Epithelial cell of proximal tubule (primary cell): ENCODE measurements around the gene TMUB1. TPM values are rescaled to one million over a fixed set of nuclear protein-coding genes. Genes with fewer than 3 reads are reported as not detected.

Source experiments
- DNase-seq: peaks from one replicate; pipeline ENCODE4 v3.0.0-alpha.2; 2011; ENCODE audit warnings: low read depth
- H3K4me3 ChIP-seq: 2 replicates; pipeline ENCODE4 v1.5.1; 2011; ENCODE audit warnings: low read depth, mild to moderate bottlenecking, low read length
- CTCF ChIP-seq: conservative IDR thresholded peaks from 2 replicates; pipeline ENCODE4 v1.5.1; 2012; ENCODE audit warnings: low read depth, mild to moderate bottlenecking, low read length
- total RNA-seq: library from RNA; depleted of rRNA; stranded (reverse); fragments of >200 nt; gene quantifications from 2 replicates; pipeline ENCODE4 v1.2.3, GENCODE V29; 2015

The TMUB1 gene
- total RNA-seq, 1 donor from 2014 or later = 73.7 TPM

- DNase-seq = no peak
Observed at GRCh38 chr7:151102991-151103390, 19.7 kb upstream of the TMUB1 start.

GRCh38 chr7:151101621-151102396 lies 18.5 kb upstream of the TMUB1 start:
- no peak for TF ChIP-seq CTCF
- H3K4me3 ChIP-seq = no peak overlapping the region
- DNase-seq = no peak

More at GRCh38 chr7:151102991-151103390, 19.7 kb upstream of the TMUB1 start:
- H3K4me3 ChIP-seq = no peak overlapping the region
- TF ChIP-seq CTCF = no peak

- no peak for TF ChIP-seq CTCF
- DNase-seq = no peak
- H3K4me3 ChIP-seq = no peak overlapping the region
Observed at GRCh38 chr7:151100921-151101320, 17.6 kb upstream of the TMUB1 start.

- H3K4me3 ChIP-seq = no peak overlapping the region
- no peak for TF ChIP-seq CTCF
- DNase-seq = no peak
Observed at GRCh38 chr7:151099486-151100211, 16.4 kb upstream of the TMUB1 start.

- H3K4me3 ChIP-seq = no peak overlapping the region
- no peak for TF ChIP-seq CTCF
- no peak for DNase-seq
Observed at GRCh38 chr7:151095828-151096475, 12.7 kb upstream of the TMUB1 start.

GRCh38 chr7:151095123-151095797 lies 12.0 kb upstream of the TMUB1 start:
- H3K4me3 ChIP-seq = no peak overlapping the region
- DNase-seq = no peak
- TF ChIP-seq CTCF = no peak
